Measurements from ENCODE around the gene CNNM1.

Gene CNNM1

DNA sequence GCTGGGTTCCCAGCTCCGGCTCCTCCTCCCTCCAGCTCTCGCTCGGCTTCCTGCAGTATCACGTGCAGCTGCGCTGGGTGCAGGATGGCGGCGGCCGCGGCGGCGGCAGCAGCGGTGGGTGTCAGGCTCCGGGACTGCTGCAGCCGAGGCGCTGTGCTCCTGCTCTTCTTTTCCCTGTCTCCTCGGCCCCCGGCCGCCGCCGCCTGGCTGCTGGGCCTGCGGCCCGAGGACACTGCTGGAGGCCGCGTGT lies at the start of gene CNNM1:
CNNM1 (plus strand) TSS at position 53 of the 250 bp plus-strand sequence; CDS start at position 85, 32 bp downstream.
- peak; percentile 50 for DNase-seq

DNA sequence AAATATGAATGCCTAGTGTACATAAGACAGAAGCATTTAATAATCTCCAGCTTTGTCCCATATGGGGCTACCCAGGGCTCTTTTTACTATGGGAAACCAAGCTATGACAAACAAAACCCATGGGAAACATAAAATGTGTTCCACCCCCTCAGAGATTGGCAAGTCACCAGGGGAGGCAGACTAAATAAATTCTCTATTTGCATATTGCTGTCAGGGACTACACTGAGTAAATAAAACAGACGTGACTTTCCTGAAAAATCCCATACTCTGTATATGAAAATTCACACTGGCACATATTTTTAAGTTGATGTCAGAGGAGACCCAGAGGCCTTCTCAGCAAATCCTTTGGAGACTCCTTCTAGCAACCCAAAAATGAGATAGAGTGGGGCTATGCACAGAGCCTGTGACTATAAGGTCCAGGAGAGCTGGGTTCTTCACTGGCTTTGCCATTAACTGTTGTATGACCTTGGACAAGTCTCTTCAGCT lies 49.5 kb upstream of the CNNM1 start:
- no peak for DNase-seq

DNA sequence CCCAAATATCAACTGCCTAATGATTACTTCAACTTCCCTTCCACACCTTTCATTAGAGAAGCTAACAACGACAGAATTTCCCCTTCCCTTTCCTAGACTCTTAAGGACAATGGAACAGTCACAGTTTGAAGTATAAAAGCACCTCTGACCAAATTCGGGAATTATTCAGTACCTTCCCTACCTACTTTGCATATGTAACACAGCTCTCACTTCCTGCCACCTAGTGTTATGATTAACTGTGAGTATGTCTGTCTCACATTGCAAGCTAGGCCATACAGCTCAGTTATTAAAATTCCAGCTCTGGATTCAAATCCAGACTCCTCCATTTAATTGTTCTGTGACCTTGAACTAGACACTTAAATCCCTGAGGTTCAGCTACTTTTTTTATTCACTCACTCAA lies 48.7 kb upstream of the CNNM1 start:
- no peak for DNase-seq

- no peak for DNase-seq
Observed at GRCh38 chr10:99285881-99286280, 43.3 kb upstream of the CNNM1 start.

DNA sequence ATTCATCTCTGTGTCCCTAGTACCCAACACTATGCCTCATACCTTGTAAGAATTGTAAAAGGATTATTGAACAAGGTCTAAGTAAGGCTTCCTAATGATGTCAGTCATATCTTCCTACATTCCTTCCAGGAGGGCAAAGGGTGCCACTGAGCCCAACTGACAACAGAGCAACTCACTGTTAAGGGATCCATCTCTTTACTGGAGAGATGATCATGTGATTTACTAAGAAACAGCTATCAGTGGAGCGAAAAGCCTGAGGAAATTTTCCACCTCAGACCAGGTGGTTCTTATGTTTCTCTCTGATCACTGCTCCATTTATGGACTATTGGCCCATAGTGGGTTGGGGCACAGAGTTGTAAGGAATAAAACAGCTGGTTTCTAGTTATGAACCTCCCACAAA lies 38.9 kb upstream of the CNNM1 start:
- no peak for DNase-seq

- DNase-seq: no peak
Observed at GRCh38 chr10:99292159-99292558, 37.0 kb upstream of the CNNM1 start.

- no peak for DNase-seq
Observed at GRCh38 chr10:99296605-99297004, 32.6 kb upstream of the CNNM1 start.

- no peak for DNase-seq
Observed at GRCh38 chr10:99297033-99297432, 32.1 kb upstream of the CNNM1 start.

DNA sequence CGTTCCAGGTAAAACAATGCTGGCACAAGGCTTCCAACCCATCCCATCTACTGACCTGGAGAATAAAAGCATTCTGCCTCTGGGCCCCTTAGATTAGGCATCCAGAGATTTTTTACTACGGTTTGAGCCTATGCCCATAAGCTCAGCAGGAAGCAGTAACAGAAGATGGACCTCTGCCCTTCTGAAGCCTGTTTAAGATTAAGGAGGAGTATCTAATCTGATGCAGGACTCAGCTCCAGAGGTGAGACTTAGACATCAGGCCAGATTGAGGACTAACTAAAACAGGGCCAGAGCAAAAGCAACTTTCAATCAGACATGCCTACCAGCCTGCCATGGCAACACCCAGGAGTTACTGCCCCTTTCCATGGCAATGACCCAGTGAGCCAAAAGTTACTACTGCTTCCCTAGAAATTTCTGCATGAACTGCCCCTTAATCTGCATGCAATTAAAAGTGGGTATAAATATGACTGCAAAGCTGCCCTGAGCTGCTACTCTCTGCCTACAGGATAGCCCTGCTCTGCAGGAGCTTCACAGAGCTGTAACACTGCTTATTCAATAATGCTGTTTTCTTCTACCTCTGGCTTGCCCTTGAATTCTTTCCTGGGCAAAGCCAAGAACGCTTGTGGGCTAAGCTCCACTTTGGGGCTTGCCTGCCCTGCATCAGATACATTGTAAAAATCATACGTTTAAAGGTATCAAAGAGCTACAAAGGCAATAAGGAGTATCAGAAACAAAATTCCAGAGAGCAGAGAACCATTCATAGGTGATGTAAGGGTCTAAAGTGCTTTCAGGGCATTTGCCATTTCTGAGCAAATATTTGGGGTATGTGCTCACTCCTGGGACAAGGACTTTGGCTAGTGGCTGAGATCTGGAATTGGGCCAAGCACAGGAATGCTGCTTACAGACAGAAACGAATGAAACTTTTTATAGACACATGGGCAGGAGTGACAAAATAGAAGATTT lies 25.0 kb upstream of the CNNM1 start:
- DNase-seq: no peak

- no peak for DNase-seq
Observed at GRCh38 chr10:99304862-99305229, 24.3 kb upstream of the CNNM1 start.

GRCh38 chr10:99312501-99312900 lies 16.7 kb upstream of the CNNM1 start:
- no peak for DNase-seq

DNA sequence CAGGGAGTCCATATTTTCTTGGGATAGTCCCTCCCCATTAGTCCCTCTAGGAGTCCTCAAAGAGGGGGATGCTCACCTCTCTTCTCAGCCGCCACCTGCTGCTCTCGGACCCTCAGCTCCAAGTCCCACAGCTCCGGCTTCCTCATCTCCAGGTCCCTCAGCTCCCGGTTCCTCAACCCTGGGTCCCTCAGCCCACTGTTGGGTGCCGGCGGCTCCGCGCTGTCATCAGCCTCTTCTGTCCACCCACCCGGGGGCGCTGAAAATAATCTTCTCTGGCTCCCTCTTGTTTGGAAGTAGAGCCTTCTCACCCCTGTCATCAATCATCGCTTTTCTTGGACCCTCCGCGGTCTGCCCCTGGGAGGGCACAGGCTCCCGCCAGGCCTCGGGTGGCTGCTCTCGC lies 13.3 kb upstream of the CNNM1 start:
- DNase-seq: no peak

GRCh38 chr10:99316374-99316773 lies 12.8 kb upstream of the CNNM1 start:
- DNase-seq: no peak

- no peak for DNase-seq
Observed at GRCh38 chr10:99318048-99318447, 11.1 kb upstream of the CNNM1 start.

DNA sequence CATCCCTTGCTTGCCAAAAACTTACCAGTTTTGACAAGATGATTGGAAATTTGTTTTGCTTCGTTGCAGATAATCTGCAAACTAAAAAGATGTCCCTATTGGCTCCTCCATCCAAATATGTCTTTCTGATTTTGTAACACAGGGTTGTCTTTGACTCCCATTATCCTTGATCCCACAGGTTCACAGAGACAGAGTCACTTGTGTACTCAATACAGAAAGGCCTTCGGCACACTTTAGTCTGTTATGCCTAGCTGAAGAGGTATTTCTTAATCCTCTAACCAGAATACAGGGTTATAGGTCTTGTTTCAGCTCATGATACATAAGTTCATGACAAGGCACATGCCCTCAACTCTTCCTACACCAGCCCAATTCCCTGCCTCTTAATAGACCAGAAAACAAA lies 10.7 kb upstream of the CNNM1 start:
- DNase-seq: no peak

DNA sequence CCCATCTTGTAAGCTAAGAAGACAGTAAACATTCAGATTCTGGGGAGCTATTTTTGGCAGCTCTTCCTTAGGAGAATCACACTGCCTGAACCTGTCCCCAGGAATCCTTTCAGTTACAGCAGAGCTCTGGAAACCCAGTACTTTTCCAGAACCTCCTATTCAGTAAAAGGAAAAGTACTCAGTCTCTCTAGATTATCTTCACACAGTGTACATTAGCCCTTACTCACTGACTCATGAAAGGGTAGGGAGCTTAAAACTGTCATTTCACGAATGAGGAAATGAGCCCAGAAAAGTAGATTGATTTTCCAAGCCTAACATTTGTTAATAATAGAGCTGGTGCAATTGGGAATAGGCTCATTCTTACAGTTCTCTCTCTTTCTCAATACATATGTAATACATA lies 3.9 kb upstream of the CNNM1 start:
- DNase-seq: no peak

DNA sequence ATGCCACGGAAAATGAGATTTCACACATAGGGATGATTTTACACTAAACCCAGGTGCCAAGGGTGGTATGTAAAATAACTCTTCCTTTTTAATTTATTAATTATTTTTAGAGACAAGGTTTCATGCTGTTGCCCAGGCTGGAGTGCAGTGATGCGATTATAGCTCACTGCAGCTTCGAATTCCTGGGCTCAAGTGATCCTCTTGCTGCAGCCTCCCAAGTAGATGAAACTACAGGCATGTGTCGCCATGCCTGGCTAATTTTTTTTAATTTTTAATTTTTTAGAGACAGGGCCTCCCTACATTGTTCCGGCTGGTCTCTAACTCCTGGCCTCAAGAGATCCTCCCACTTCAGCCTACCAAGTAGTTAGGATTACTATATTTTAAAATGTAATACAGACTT lies 2.3 kb upstream of the CNNM1 start:
- DNase-seq: no peak

DNA sequence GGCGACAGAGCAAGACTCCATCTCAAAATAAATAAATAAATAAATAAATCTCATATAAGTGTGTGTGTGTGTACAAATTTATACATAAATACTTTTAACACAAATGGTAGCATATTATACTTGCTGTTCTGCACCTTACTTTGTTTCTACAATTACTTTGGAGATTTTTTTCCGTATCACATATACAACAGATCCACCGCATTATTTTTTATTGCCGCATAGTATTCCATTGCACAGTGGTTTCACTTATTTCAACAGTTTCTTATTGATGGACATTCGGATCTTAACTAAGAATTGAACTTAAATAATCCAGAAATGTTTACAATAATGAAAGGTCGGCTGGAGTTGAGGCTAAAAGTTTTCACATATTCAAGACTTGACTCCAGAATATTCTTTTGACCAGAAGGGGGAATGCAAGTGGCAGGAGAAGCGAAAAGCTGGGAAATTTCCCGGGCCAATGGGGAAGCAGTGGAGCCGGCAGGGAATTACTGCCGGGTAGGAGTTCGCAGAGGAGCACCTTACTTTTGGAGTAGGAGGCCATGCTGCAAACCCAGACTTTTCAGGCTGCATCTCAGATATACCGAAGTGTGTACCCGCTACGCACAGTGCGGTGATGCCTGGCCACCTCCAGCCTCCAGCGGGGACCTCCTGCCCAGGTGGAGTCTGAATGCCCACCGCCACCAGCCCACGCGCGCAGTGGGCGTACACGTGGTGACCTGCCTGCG lies 415 bp upstream of the CNNM1 start:
- no peak for DNase-seq

GRCh38 chr10:99329554-99330346 lies 594 bp downstream of the CNNM1 start:
- DNase-seq: peak; percentile 19

- peak; percentile 6 for DNase-seq
Observed at GRCh38 chr10:99330347-99330924, 1.3 kb downstream of the CNNM1 start.

DNA sequence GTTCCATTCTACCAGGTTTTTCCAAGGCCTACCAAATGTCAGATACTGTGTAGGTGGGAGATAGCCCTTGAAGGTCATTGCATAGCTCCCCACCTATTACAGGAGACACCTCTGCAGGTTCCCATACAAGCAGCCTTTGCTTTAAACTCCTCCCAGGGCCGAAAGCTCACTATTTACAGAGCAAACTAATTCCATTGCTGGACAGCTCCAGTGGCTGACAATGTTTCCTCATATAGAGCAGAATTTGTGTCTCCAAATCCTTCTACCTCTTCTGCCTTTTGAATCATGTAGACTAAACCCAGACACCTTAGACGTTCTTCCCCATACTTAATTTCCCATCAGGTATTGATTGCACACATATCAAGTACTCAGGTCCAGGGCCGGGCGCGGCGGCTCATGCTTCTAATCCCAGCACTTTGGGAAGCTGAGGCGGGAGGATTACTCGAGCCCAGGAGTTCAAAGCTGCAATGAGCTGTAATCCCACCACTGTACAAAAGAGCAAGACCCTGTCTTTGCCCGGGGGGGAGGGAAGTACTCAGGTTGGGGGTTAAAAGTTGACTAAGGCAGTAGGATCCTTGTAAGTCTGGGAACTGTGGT lies 2.1 kb downstream of the CNNM1 start:
- DNase-seq: no peak

DNA sequence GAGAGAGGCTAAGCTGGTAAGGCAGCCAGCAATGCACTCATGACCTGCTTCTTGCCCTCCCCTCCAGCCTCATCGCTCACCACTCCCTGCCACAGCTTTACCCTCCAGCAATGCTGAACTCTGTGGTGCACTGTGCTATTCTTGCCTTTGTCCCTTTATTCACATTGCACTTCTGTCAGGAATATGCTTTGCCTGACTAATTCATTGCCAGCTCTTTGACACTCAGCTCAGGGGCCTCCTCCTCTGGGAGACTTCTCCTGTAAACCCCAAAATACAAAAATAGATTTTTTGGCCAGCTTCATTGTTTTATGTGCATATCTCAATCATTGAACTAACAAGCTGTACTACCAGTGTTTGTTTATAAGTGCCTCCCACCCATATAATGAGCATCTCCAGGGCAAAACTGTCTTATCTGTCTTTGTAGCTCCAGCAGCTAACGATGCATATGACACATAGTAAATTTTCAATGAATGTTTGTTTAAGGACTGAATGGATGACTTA lies 8.2 kb downstream of the CNNM1 start:
- DNase-seq: no peak

GRCh38 chr10:99337901-99338300 lies 8.7 kb downstream of the CNNM1 start:
- no peak for DNase-seq

Data from NCI-H510A (cell line).